Measurements from ENCODE around the gene PDZRN4.

GRCh38 chr12:41476499-41477439 is 288.6 kb downstream of the PDZRN4 start:
- TF ChIP-seq POLR2A (IDR thresholded peaks at IDR 0.05) (no peak), EP300 (IDR thresholded peaks at IDR 0.05) (no peak)
- TF ChIP-seq, protein P1, sequence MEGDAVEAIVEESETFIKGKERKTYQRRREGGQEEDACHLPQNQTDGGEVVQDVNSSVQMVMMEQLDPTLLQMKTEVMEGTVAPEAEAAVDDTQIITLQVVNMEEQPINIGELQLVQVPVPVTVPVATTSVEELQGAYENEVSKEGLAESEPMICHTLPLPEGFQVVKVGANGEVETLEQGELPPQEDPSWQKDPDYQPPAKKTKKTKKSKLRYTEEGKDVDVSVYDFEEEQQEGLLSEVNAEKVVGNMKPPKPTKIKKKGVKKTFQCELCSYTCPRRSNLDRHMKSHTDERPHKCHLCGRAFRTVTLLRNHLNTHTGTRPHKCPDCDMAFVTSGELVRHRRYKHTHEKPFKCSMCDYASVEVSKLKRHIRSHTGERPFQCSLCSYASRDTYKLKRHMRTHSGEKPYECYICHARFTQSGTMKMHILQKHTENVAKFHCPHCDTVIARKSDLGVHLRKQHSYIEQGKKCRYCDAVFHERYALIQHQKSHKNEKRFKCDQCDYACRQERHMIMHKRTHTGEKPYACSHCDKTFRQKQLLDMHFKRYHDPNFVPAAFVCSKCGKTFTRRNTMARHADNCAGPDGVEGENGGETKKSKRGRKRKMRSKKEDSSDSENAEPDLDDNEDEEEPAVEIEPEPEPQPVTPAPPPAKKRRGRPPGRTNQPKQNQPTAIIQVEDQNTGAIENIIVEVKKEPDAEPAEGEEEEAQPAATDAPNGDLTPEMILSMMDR (IDR thresholded peaks at IDR 0.05): no peak

Data from tibial nerve (tissue), 4 donors.